GM18502 (cell line): ENCODE results near the gene CPD.
"Not testable (repeated sequence)": the region's sequence is repeated elsewhere in the genome, so short reads cannot be mapped to it uniquely, and the experiment has no call there.

Experiments used
- ATAC-seq: cut with Tn5 transposase; IDR thresholded peaks from one replicate; pipeline ENCODE4 v1.9.1; 2021; ENCODE audit warnings: mild to moderate bottlenecking; ENCODE audit not compliant: unreplicated experiment, poor library complexity

Gene CPD

DNA sequence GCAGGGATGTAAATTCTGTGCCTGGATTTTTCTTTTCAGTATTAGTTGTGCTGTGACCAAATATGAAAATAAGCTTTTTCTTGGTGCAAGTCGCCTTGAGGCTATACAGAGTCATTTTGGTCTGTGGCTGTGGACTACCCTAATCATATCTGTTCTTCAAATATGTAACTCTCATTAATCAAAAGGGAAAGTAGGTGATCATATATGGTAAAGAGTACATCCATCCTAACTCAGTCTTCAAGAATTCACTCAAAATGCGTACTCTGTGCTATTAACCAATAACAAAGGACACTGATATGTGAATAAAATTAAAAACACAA is 2.6 kb downstream of the CPD start:
- ATAC-seq, result no peak

DNA sequence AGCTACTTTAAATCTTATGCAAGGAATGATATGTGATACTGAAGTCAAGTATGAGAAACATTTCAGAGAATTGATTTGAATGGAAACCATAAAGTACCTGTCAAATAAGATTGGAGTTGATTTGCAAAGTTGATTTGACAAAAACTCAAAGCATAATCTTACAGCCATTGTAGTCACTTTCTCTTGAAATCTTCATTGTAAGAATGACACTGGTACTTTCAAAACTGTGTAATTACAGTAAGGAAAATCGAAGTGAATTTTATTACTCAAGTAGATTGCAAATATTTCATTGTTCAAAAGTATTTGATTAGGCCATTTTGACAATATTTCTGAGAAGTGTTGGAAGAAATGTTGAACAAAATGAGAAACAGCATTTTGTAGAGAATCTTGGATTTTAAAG is 3.6 kb downstream of the CPD start:
- no peak for ATAC-seq

DNA sequence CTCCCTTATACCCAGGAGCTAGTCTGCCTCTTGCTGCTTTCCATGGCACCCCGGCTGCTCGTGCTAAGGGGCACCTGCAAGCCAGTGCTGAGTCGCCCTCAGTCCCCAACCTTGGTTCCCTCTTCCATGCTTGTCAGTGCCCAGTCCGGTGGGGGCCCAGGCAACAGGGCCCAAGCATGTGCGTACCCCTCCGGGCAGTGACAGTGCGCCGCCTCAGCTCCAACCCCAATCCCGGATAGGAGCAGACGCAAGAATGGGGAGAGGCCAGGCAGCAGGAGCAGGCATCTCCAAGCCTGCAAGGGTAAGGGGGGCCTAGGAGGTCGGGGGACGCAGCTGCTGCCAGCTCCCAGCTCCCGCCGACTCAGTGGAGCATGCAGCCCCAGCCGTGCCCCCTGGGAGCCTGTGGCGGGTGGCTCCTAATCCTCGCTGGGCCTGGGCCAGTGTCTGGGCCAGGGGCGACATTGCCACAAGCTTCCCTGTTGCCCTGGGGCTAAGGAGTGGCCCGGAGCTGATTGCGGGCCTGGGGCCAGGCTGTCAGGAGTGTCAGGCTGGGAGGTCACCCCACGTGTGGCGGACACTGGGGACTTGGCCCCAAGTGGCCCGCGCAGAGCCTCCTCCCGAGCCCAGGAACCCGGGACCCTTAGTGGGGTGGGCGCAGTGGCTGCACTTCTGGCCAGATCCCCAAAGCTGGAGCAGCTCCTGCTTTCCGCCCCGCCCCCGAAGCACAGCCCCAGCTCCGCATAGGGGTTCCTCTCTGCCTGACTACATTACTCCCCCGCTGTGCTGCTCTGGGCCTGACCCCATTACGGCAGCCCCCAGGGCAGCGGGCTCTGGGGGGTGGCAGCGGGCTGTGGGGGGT is 9.8 kb downstream of the CPD start:
- ATAC-seq, result no peak

DNA sequence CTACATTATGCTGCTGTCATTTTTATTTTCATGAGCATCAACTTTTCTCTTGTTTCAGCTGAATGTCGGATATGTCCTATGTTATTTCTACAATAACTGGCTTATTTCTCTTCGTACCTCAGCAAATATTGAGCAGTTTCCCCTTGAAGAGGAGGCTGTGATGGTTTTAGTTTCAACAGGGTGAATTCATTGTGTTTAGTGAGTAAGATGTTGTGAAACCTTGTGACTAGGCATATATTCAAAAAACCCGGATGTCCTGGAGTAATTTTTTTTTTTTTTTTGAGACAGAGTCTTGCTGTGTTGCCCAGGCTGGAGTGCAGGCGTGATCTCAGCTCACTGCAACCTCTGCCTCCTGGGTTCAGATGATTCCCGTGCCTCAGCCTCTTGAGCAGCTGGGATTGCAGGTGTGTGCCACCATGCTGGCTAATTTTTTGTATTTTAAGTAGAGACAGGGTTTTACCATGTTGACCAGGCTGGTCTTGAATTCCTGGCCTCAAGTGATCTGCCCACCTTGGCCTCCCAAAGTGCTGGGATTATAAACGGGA is 11.1 kb downstream of the CPD start:
- ATAC-seq, result no peak

DNA sequence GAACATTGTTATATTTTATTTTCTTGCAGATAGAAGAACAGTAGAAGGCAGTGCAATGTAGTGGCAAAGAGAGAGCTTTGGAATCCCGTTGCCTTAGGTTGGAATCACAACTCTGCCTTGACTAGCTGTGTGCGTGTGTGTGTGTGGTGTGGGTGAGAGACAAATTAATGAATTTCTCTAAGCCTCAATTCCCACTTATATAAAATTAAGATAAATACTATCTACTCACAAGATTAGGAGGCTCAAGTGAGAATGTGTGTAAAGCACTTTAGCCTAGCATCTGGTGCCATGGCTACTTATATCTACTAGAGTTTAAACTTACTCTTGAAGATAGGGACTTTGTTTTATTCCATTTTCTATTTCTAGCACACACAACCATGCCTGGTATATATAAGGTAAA is 12.8 kb downstream of the CPD start:
- ATAC-seq, result no peak

DNA sequence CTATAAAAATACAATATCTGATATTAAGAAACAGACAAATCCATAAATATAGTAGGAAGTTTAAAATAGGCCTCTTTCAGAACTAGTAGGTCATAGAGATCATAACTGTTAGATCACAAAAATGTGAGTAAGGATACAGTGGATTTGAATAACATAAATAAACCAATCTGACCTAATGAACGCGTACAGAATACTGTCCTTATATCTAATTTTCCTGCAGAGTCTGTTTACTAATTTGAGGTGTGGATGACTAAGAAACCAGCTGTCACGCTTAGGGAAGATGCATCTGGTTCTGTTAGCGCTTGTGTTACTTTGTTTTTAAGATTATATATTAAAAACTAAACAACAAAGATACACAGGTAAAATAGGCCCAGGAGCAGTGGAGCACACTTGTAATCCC is 14.8 kb downstream of the CPD start:
- ATAC-seq, result no peak

DNA sequence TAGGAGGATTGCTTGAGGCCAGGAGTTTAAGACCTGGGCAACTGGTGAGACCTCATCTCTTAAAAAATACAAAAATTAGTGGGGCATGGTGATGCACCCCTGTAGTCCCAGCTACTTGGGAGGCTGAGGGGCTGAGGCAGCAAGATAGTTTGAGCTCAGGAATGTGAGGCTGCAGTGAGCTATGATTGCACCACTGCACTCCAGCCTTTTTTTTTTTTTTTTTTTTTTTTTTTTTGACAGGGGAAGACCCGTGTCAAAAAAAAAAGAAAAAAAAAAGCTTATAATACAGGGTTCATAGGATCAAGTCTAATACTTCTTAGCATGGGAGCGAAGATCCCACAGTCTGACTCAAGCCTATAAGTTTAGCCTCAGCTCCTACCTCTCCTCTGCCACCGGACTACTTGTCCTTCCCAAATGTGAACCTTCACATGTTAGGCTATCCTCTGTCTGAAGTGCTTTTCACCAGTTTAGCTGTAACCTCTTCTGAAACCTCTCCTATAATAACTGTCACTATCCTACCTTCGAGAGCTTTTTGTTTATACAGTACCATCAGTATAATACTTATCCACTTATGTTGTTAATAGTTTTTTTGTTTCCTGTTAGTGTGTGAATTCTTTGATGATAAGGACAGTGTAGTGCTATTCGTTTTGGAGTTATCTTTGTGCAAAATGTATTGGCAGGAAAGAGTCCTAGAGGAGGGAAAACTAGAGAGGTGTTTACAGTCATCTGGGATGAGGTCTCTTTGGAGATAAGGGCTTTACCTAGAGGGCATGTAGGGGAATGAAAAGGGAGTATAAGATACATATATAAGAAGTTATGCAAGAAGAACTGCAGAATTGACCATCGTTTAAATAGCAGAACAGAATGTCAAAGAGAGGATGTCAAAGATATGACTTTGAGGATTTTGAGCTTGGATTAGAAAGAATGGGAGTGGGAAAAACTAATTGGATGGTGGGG is 15.5 kb downstream of the CPD start:
- no peak for ATAC-seq

DNA sequence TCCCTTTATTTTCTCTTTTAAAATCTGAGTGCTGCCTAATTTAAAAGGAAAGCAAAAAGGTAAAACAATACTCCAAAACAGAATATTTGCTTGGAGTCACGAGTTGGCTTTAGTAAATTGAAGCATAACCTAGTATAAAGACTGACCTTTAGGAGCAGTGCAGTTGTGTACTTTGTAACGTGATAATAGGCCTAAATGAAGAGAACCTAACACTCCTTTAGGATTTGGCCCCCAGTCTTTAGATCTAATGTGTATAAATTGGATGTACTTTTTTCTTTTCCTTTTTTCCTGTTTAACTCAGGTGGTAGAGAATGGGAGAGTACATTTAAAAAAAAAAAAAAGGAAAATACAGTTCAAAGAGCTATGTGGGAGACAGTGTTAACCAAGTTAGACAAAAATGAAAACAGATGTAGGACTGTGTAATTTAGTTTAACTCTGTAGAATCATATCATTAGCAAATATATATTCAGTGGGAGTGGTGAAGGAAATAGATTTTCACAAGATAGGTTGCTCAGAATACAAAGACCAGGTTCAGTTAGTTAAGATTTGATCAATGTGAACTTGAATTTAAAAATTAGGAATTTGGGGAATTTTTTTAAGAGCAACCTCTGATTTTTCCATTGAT is 16.8 kb downstream of the CPD start:
- no peak for ATAC-seq

DNA sequence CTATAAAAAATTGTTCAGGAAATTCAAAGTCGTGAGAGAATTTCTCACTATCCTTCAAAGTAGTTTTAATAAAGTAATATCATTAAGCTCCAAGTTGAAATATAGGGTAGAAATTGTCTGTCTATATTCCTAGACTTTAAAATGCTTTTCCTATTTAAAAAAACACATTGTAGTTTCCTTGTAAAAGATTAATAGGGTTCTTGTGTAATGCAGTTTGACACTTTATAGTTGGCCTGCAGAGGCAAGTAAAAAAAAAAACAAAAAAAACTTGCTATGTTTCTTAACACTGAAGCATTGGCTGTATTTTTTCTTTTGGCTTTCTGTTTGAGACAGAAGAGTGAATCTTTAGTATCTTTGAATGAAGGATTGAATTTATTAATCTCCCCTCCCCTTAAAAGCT is 17.4 kb downstream of the CPD start:
- no peak for ATAC-seq

DNA sequence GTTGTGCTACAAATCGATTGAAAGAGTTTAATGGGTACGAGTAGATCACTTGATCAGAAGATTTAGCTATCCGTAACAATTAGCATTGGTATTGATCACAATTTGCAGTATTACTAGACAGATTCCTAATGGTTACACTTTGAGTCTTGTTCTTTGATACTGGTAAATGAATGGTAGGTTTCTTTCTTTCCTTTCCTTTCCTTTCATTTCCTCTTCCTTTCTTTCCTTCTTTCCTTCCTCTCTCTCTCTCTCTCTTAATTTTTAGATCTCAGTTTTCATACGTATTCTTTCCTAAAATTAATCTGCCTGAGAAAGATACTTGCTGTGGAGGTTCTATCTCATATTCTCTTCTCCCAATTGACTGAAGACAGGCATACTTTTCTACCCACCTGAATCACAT is 17.9 kb downstream of the CPD start:
- ATAC-seq, result no peak

DNA sequence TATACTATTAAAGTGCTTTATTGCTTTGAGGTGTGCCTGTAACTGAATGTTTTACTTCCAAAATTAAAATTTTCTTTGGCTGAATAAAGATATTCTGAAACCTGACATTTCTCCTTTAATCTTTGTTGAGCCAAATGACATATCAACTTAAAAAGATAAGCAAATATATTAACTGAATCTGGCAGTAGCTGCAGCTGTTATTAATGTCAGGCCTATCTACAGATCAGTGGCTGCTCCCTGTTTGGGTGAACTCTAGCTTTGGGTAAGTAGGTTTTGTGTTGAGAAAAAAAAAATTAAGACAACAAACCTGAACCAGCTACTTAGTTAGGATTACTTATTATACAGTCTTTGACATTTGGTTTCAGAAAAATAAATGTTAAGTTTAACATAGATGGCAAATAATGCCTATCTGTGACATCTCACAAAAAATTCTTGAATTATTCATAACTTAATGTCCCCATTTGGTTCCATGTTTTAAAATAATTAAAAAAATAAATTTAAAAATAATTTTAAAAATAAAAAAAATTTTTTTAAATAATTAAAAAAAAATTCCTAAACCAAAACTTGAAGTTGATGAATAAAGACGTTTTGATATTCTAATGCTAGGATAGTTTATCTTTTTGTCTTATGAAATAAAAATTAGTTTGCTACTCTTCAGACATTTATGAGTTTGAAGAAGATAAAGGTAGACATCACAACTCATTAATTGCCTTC is 19.8 kb downstream of the CPD start:
- no peak for ATAC-seq

DNA sequence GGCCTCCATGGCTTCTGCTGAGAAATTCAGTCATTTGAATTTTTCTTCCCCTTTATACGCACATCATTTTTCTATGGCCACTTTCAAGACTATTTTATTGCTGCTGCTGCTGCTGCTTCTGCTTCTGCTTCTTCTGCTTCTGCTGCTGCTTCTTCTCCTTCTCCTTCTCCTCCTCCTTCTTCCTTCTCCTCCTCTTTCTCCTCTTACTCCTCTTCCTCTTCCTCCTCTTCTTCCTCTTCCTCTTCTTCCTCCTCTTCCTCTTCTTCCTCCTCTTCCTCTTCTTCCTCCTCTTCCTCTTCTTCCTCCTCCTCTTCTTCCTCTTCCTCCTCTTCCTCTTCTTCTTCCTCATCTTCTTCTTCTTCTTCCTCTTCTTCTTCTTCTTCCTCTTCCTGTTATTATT is 22.4 kb downstream of the CPD start:
- no peak for ATAC-seq

DNA sequence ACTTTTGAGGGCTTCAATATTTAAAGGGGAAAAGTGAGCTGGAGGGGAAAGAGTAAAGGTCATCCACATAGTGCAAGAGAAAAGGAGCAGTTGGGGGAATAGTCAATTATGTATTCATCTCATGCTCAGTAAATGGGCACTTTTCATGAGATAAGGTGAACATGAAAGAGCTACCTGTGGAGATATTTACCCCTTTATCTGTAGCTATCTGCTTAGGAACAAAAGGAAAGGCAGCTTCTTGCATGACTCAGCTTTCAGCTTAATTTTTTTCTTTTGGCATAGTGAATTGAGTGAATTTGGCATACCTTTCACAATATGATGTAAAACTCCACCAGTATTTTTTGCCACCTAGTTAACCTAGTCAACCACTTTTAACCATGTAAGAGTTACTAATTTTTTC is 26.4 kb downstream of the CPD start:
- ATAC-seq, result no peak

DNA sequence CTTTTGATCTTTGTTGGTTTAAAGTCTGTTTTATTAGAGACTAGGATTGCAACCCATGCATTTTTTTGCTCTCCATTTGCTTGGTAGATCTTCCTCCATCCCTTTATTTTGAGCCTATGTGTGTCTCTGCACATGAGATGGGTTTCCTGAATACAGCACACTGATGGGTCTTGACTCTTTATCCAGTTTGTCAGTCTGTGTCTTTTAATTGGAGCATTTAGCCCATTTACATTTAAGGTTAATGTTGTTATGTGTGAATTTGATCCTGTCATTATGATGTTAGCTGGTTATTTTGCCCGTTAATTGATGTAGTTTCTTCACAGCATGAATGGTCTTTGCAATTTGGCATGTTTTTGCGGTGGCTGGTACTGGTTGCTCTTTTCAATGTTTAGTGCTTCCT is 31.9 kb downstream of the CPD start:
- not testable (repeated sequence) for ATAC-seq

DNA sequence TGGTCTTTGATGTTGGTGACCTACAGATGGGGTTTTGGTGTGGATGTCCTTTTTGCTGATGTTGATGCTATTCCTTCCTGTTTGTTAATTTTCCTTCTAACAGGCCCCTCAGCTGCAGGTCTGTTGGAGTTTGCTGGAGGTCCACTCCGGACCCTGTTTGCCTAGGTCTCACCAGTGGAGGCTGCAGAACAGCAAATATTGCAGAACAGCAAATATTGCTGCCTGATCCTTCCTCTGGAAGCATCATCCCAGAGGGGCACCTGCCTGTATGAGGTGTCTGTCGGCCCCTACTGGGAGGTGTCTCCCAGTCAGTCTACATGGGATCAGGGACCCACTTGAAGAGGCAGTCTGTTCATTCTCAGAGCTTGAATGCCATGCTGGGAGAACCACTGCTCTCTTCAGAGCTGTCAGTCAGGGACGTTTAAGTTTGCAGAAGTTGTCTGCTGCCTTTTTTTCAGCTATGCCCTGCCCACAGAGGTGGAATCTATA is 33.3 kb downstream of the CPD start:
- ATAC-seq, result not testable (repeated sequence)

DNA sequence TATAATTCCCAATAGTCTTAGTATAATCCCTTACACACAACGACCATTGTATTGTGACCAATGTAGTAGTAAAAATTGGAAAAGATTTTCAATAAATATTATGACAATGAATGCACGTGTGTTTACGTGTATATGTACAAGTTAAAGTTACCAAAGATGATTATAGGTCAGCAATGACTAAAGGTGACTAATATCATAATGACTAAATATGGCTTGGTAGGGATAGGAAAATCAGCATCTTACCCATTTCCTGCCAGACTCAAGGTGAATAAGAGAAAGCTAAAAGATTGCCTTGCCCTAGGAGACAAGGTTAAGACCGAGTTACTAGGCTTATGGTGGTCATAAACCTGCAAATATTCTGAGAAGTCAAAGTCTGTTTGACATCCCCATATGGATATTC is 34.4 kb downstream of the CPD start:
- ATAC-seq, result no peak

DNA sequence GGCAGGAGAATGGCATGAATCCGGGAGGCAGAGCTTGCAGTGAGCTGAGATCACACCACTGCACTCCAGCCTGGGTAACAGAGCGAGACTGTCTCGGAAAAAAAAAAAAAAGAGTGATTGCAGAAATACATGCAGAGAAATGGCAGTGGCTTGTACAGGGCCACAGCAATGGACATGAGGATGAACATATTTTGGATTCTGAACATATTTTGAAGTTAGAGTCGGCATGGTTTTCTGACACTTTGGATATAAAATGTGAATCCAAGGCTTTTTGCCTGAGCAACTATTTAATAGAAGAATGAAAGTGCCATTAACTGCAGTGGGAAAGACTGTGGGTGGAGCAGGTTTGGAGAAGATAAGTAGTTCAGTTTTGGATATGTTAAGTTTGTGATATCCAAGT is 35.8 kb downstream of the CPD start:
- ATAC-seq, result no peak

DNA sequence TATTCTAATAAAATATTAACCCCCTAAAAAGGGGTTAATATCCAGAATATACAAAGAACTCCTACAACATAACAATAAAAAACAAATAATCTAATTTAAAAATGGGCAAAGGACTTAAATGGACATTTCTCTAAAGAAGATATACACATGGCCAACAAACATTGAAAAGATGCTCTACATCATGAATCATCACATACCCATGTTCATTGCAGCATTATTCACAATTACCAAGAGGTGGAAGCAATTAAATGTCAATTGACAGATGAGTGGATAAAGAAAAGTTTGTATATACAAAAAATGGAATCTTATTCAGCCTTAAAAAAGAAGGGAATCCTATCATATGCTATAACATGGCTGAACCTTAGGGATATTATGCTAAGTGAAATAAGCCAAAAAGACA is 36.8 kb downstream of the CPD start:
- ATAC-seq, result no peak

DNA sequence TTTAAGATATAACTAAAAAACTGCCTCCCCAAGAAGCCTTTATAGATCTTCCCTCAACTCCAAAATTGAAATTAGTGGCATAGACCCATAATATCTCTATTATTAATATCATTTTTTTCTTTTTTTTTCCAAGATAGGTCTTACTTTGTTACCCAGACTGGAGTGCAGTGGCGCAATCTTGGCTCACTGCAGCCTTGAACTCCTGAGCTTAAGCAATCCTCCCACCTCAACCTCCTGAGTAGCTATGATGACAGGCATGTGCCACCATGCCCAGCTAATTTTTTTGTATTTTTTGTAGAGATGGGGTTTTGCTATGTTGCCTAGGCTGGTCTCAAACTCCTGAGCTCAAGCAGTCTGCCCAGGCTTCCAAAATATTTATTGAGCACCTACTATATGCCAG is 39.3 kb downstream of the CPD start:
- ATAC-seq, result not testable (repeated sequence)

DNA sequence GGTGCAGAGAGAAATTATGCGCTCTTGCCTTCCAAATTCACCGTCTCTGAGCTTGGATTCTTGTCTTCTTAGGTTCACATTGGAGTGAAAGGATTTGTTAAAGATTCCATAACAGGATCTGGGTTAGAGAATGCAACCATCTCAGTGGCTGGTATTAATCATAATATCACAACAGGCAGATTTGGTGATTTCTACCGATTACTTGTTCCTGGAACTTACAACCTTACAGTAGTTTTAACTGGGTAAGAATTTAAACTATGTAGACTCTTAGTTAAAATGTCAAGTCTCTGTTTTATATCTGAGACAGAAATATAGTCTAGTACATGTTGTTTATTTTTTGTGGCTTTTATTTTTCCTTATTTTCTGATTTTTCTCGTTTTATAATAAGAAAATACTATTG is 42.9 kb downstream of the CPD start:
- ATAC-seq, result no peak
